Astrocyte of the cerebellum (primary cell): ENCODE data around the gene IMMP2L.

Experiments used
- DNase-seq: peaks from one replicate; pipeline ENCODE4 v3.0.0-alpha.2; 2011; ENCODE audit warnings: low read depth
- H3K4me3 ChIP-seq: 2 replicates; pipeline ENCODE4 v1.5.1; 2011; ENCODE audit warnings: mild to moderate bottlenecking, low read depth, low read length, moderate library complexity
- CTCF ChIP-seq: IDR thresholded peaks from 2 replicates; pipeline ENCODE4 v1.5.1; 2012; ENCODE audit warnings: low read length, low read depth, moderate library complexity, mild to moderate bottlenecking; ENCODE audit errors: missing control alignments
- in situ Hi-C: cut with HindIII; loops from 2 replicates; pipeline ENCODE4 v1.10.0; 2017; ENCODE audit warnings: low sequenced_read_pairs

The IMMP2L gene

GRCh38 chr7:111215550-111215949, 346.7 kb downstream of the IMMP2L start:
- no peak for DNase-seq
- TF ChIP-seq CTCF = no peak
- in situ Hi-C loops = no loop called here
- H3K4me3 ChIP-seq = no peak overlapping the region

GRCh38 chr7:111212857-111213523, 349.3 kb downstream of the IMMP2L start:
- no peak overlapping the region for H3K4me3 ChIP-seq
- in situ Hi-C loops = no loop called here
- no peak for DNase-seq
- no peak for TF ChIP-seq CTCF

GRCh38 chr7:111210996-111211395, 351.3 kb downstream of the IMMP2L start:
- H3K4me3 ChIP-seq = no peak overlapping the region
- in situ Hi-C loops = no loop called here
- no peak for TF ChIP-seq CTCF
- no peak for DNase-seq

GRCh38 chr7:111210043-111210442, 352.2 kb downstream of the IMMP2L start:
- no peak for TF ChIP-seq CTCF
- no peak overlapping the region for H3K4me3 ChIP-seq
- in situ Hi-C loops = no loop called here
- no peak for DNase-seq

- no peak for TF ChIP-seq CTCF
- DNase-seq = no peak
- no peak overlapping the region for H3K4me3 ChIP-seq
- in situ Hi-C loops = no loop called here
Observed at GRCh38 chr7:111205251-111205650, 357.0 kb downstream of the IMMP2L start.

- DNase-seq = no peak
- in situ Hi-C loops = no loop called here
- H3K4me3 ChIP-seq = no peak overlapping the region
- TF ChIP-seq CTCF = no peak
Observed at GRCh38 chr7:111202321-111202720, 360.0 kb downstream of the IMMP2L start.
